ENCODE data around the gene SUCLG2.

DNA sequence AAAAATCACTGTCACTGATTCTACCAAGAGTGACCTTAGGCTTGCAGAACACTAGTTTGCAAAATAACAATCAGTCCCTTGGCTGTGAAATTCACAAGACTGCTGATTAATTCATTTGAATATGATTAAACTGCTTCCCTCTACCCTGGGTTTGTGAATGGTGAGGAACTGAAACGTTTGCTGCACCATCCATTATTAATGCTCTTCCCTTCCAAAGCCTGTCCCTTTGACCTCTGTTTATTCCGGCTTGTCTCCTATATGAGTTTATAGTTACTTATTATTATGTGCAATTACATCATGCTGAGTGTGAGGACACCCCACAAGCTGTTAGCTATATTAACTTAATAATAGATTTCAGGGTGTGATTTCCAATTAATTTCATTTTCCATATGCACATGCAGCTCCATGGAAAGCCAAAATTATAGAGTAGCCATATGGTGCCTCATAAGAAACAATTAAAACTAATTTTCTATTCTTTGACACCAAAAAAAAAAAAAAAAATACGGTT lies 96.5 kb downstream of the SUCLG2 start:
- TF ChIP-seq, protein P1, sequence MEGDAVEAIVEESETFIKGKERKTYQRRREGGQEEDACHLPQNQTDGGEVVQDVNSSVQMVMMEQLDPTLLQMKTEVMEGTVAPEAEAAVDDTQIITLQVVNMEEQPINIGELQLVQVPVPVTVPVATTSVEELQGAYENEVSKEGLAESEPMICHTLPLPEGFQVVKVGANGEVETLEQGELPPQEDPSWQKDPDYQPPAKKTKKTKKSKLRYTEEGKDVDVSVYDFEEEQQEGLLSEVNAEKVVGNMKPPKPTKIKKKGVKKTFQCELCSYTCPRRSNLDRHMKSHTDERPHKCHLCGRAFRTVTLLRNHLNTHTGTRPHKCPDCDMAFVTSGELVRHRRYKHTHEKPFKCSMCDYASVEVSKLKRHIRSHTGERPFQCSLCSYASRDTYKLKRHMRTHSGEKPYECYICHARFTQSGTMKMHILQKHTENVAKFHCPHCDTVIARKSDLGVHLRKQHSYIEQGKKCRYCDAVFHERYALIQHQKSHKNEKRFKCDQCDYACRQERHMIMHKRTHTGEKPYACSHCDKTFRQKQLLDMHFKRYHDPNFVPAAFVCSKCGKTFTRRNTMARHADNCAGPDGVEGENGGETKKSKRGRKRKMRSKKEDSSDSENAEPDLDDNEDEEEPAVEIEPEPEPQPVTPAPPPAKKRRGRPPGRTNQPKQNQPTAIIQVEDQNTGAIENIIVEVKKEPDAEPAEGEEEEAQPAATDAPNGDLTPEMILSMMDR (IDR thresholded peaks at IDR 0.05) = no peak
- no peak for TF ChIP-seq POLR2A (IDR thresholded peaks at IDR 0.05)
- no peak for TF ChIP-seq EP300 (IDR thresholded peaks at IDR 0.05)
